ENCODE results near the gene CCDC178. TPM values are rescaled to one million over a fixed set of nuclear protein-coding genes. Genes with fewer than 3 reads are reported as not detected.
"Not testable (repeated sequence)": the region's sequence is repeated elsewhere in the genome, so short reads cannot be mapped to it uniquely, and the experiment has no call there.

Gene CCDC178
- total and polyA plus RNA-seq, 2 experiments from 2014 or later = not detected

- H3K27me3 ChIP-seq (replicated peaks; ENCODE audit: insufficient read depth) = no peaks in the 10 kb centered on the region
- H3K36me3 ChIP-seq (ENCODE audit: low read depth) = no peaks in the 10 kb centered on the region
- WGBS, 2 experiments (ENCODE audit: low coverage in 1 of 2, low lambda C conversion rate in 2 of 2, missing lambda C conversion rate in 2 of 2) = 0% methylated on average over 1 of the region's 1 CpG
- no peaks in the 10 kb centered on the region for H4K20me1 ChIP-seq (ENCODE audit: insufficient read depth)
- TF ChIP-seq EZH2phosphoT487 (IDR thresholded peaks at IDR 0.05; ENCODE audit: insufficient read depth, low read depth) = no peak
- no peak for TF ChIP-seq EZH2 (IDR thresholded peaks at IDR 0.05; ENCODE audit: insufficient read depth, poor library complexity, severe bottlenecking)
- no peak overlapping the region for H3K27ac ChIP-seq
- in situ Hi-C loops (cut with MboI) = no loop called here
- no peak overlapping the region for H3K4me3 ChIP-seq
- no peaks in the 10 kb centered on the region for H3K9me2 ChIP-seq (ENCODE audit: insufficient read depth)
- no peaks in the 10 kb centered on the region for H3K79me2 ChIP-seq (ENCODE audit: insufficient read depth)
- no peak overlapping the region for H2AFZ ChIP-seq
- no peak overlapping the region for H3K4me2 ChIP-seq (ENCODE audit: unreplicated experiment)
- no peaks in the 10 kb centered on the region for H3K4me1 ChIP-seq (ENCODE audit: insufficient read depth)
- H3F3A ChIP-seq (ENCODE audit: insufficient read depth) = no peaks in the 10 kb centered on the region
- no peak for DNase-seq
- no peaks in the 10 kb centered on the region for H3K9me3 ChIP-seq (ENCODE audit: low read depth)
- no peak overlapping the region for H3K9ac ChIP-seq
These were observed 84.8 kb downstream of the CCDC178 start for GRCh38 chr18:33355756-33356155.

- no peak overlapping the region for H3K27ac ChIP-seq
- no peaks in the 10 kb centered on the region for H3K4me1 ChIP-seq (ENCODE audit: insufficient read depth)
- H3F3A ChIP-seq (ENCODE audit: insufficient read depth) = no peaks in the 10 kb centered on the region
- in situ Hi-C loops (cut with MboI) = no loop called here
- no peak overlapping the region for H2AFZ ChIP-seq
- no peak overlapping the region for H3K4me3 ChIP-seq
- no peaks in the 10 kb centered on the region for H3K9me3 ChIP-seq (ENCODE audit: low read depth)
- no peak for DNase-seq
- H3K4me2 ChIP-seq (ENCODE audit: unreplicated experiment) = no peak overlapping the region
- H3K79me2 ChIP-seq (ENCODE audit: insufficient read depth) = no peaks in the 10 kb centered on the region
- TF ChIP-seq EZH2 (IDR thresholded peaks at IDR 0.05; ENCODE audit: insufficient read depth, poor library complexity, severe bottlenecking) (no peak), EZH2phosphoT487 (IDR thresholded peaks at IDR 0.05; ENCODE audit: insufficient read depth, low read depth) (no peak)
- H3K9me2 ChIP-seq (ENCODE audit: insufficient read depth) = no peaks in the 10 kb centered on the region
- no peak overlapping the region for H3K9ac ChIP-seq
- no peaks in the 10 kb centered on the region for H3K27me3 ChIP-seq (replicated peaks; ENCODE audit: insufficient read depth)
- H4K20me1 ChIP-seq (ENCODE audit: insufficient read depth) = no peaks in the 10 kb centered on the region
- 0 to 4% methylated on average over 1 of the region's 1 CpG for WGBS, 2 experiments (ENCODE audit: low coverage in 1 of 2, low lambda C conversion rate in 2 of 2, missing lambda C conversion rate in 2 of 2)
- H3K36me3 ChIP-seq (ENCODE audit: low read depth) = no peaks in the 10 kb centered on the region
These were observed 85.3 kb downstream of the CCDC178 start for GRCh38 chr18:33355263-33355662.

DNA sequence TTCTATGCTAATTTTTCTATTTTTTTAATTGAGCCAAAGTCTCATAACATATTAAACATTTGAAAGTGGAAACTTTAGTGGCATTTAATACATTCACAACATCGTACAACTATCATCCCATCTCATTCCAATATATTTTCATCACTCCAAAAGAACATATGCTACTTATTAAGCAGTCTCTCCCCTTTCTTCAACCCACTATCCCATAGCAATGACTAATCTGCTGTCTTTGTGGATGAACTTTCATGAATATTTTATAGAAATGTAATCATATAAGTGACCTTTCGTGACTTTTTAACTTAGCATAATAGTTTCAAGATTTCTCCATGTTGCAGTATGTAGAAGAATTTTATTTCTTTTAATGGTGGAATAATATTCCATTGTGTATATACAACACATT, 90.3 kb downstream of the CCDC178 start:
- Histone ChIP-seq H3K27me3 (replicated peaks; ENCODE audit: insufficient read depth) (no peaks in the 10 kb centered on the region), H3K9me2 (ENCODE audit: insufficient read depth) (no peaks in the 10 kb centered on the region), H3K9me3 (ENCODE audit: low read depth) (no peaks in the 10 kb centered on the region), H3K36me3 (ENCODE audit: low read depth) (no peaks in the 10 kb centered on the region), H2AFZ (no peak overlapping the region), H3K27ac (no peak overlapping the region), H3K4me3 (no peak overlapping the region), H3K9ac (no peak overlapping the region), H3K4me2 (ENCODE audit: unreplicated experiment) (no peak overlapping the region), H3F3A (ENCODE audit: insufficient read depth) (no peaks in the 10 kb centered on the region), H3K4me1 (ENCODE audit: insufficient read depth) (no peaks in the 10 kb centered on the region), H4K20me1 (ENCODE audit: insufficient read depth) (no peaks in the 10 kb centered on the region), H3K79me2 (ENCODE audit: insufficient read depth) (no peaks in the 10 kb centered on the region)
- in situ Hi-C loops (cut with MboI) = no loop called here
- no peak for TF ChIP-seq EZH2phosphoT487 (IDR thresholded peaks at IDR 0.05; ENCODE audit: insufficient read depth, low read depth)
- no peak for TF ChIP-seq EZH2 (IDR thresholded peaks at IDR 0.05; ENCODE audit: insufficient read depth, poor library complexity, severe bottlenecking)
- no peak for DNase-seq
- 1% methylated on average over 2 of the region's 2 CpGs for WGBS, 2 experiments (ENCODE audit: low coverage in 1 of 2, low lambda C conversion rate in 2 of 2, missing lambda C conversion rate in 2 of 2)

DNA sequence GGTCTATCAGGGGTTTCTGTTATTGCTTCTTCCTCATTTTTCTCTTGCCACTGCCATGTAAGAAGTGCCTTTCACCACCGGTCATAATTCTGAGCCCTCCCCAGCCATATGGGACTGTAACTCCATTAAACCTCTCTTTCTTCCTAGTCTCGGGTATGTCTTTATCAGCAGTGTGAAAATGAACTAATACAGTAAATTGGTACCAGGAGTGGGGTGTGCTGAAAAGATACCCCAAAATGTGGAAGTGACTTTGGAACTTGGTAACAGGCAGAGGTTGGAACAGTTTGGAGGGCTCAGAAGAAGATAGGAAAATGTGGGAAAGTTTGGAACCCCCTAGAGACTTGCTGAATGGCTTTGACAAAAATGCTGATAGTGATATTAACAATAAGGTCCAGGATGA, 100.8 kb downstream of the CCDC178 start:
- H3K36me3 ChIP-seq (ENCODE audit: low read depth); H3K27ac ChIP-seq; H4K20me1 ChIP-seq (ENCODE audit: insufficient read depth); H3K27me3 ChIP-seq (replicated peaks; ENCODE audit: insufficient read depth); in situ Hi-C loops (cut with MboI); H2AFZ ChIP-seq; H3K4me1 ChIP-seq (ENCODE audit: insufficient read depth); H3K79me2 ChIP-seq (ENCODE audit: insufficient read depth); DNase-seq; H3K4me2 ChIP-seq (ENCODE audit: unreplicated experiment); H3K9me2 ChIP-seq (ENCODE audit: insufficient read depth); H3K4me3 ChIP-seq; H3K9ac ChIP-seq; H3K9me3 ChIP-seq (ENCODE audit: low read depth); H3F3A ChIP-seq (ENCODE audit: insufficient read depth): not testable (repeated sequence)
- WGBS, 2 experiments (ENCODE audit: low coverage in 1 of 2, low lambda C conversion rate in 2 of 2, missing lambda C conversion rate in 2 of 2) = 47 to 50% methylated on average over 2 of the region's 2 CpGs

DNA sequence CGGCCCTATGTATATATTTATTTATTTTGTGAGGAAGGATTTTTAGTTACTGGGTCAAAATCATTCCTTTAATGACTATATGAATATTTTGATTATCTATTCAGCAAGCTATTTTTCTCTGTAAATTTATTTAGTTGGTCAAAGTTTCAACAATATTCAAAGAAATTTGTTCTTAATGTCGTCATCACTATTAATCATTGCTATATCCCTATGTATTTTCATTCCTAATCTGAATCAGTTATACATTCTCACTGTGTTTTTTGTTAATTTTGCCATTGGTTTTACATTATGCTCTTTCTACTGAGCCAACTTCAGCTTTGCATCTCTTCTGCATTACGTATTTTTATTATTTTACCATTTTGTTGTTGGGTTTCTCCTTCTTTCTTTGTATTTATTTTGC, 105.7 kb downstream of the CCDC178 start:
- Histone ChIP-seq H3K4me1 (ENCODE audit: insufficient read depth) (no peaks in the 10 kb centered on the region), H3K36me3 (ENCODE audit: low read depth) (no peaks in the 10 kb centered on the region), H3F3A (ENCODE audit: insufficient read depth) (no peaks in the 10 kb centered on the region), H3K4me2 (ENCODE audit: unreplicated experiment) (no peak overlapping the region), H3K27me3 (replicated peaks; ENCODE audit: insufficient read depth) (no peaks in the 10 kb centered on the region), H3K4me3 (no peak overlapping the region), H3K79me2 (ENCODE audit: insufficient read depth) (no peaks in the 10 kb centered on the region), H2AFZ (no peak overlapping the region), H3K9me2 (ENCODE audit: insufficient read depth) (no peaks in the 10 kb centered on the region), H3K9ac (no peak overlapping the region), H4K20me1 (ENCODE audit: insufficient read depth) (no peaks in the 10 kb centered on the region), H3K27ac (no peak overlapping the region), H3K9me3 (ENCODE audit: low read depth) (peaks cover 4% of the 10 kb centered on the region)
- no peak for DNase-seq
- in situ Hi-C loops (cut with MboI) = no loop called here
- WGBS, 2 experiments (ENCODE audit: low coverage in 1 of 2, low lambda C conversion rate in 2 of 2, missing lambda C conversion rate in 2 of 2) = 10 to 12% methylated on average over 3 of the region's 3 CpGs
- TF ChIP-seq EZH2 (IDR thresholded peaks at IDR 0.05; ENCODE audit: insufficient read depth, poor library complexity, severe bottlenecking) = no peak
- TF ChIP-seq EZH2phosphoT487 (IDR thresholded peaks at IDR 0.05; ENCODE audit: insufficient read depth, low read depth) = no peak
